ENCODE measurements around the gene ARIH2. TPM values are rescaled to one million over a fixed set of nuclear protein-coding genes. Genes with fewer than 3 reads are reported as not detected.

ARIH2 gene
- total RNA-seq, 4 donors from 2014 or later: 37.4 to 102 (median 79.9) TPM

DNA sequence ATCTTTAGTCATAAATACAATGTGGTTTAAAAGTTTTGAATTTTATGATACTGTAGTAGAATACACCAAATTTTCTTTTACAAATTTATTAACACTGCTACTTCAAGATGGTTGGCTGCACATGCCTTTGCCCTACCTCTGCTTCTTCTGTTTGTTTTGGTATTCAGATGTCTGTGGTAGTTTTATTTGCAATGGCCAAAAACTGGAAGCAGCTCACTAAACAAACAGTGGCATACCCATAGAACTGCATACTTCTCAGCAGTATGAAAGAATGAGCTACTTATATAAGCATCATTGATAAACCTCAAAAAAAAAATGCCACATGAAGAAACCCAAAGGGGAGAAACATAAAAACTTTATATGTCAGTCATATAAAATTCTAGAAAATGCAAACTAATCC, 19.5 kb downstream of the ARIH2 start:
- no peaks in the 10 kb centered on the region for H3K36me3 ChIP-seq
- intact Hi-C loops (cut with DNase I; ENCODE audit: low total_unique reads): no loop called here
- no peaks in the 10 kb centered on the region for H3K4me1 ChIP-seq
- no peaks in the 10 kb centered on the region for H3K27me3 ChIP-seq
- H3K4me3 ChIP-seq: no peak overlapping the region
- TF ChIP-seq, protein P1, sequence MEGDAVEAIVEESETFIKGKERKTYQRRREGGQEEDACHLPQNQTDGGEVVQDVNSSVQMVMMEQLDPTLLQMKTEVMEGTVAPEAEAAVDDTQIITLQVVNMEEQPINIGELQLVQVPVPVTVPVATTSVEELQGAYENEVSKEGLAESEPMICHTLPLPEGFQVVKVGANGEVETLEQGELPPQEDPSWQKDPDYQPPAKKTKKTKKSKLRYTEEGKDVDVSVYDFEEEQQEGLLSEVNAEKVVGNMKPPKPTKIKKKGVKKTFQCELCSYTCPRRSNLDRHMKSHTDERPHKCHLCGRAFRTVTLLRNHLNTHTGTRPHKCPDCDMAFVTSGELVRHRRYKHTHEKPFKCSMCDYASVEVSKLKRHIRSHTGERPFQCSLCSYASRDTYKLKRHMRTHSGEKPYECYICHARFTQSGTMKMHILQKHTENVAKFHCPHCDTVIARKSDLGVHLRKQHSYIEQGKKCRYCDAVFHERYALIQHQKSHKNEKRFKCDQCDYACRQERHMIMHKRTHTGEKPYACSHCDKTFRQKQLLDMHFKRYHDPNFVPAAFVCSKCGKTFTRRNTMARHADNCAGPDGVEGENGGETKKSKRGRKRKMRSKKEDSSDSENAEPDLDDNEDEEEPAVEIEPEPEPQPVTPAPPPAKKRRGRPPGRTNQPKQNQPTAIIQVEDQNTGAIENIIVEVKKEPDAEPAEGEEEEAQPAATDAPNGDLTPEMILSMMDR (IDR thresholded peaks at IDR 0.05): no peak
- TF ChIP-seq POLR2A (IDR thresholded peaks at IDR 0.05): no peak
- H3K27ac ChIP-seq: no peak overlapping the region
- no peak for DNase-seq
- no peaks in the 10 kb centered on the region for H3K9me3 ChIP-seq

GRCh38 chr3:48938689-48939088, 20.0 kb downstream of the ARIH2 start:
- Histone ChIP-seq H3K9me3 (no peaks in the 10 kb centered on the region), H3K4me3 (no peak overlapping the region), H3K4me1 (no peaks in the 10 kb centered on the region), H3K36me3 (no peaks in the 10 kb centered on the region), H3K27me3 (no peaks in the 10 kb centered on the region), H3K27ac (no peak overlapping the region)
- intact Hi-C loops (cut with DNase I; ENCODE audit: low total_unique reads): no loop called here
- DNase-seq: no peak
- TF ChIP-seq, protein P1 (IDR thresholded peaks at IDR 0.05): no peak
- no peak for TF ChIP-seq POLR2A (IDR thresholded peaks at IDR 0.05)

DNA sequence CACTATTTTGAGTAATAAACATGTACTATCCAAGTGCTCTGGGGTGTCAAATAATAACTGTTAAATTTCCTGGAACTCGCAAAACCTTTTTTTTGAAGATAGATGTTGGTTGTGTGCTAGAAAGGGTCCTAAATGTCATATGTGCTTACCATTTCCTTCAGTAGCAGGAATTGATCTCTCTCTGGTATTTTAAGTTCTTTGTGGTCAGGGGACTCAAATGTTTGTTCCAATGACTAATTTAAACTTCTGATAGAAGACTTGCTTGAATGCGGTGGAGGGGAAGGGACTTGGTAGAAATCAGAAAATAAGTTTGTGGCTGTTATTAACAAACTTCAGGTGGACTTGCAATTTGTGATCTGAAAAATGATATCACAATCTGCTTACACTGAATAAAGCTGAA, 26.8 kb downstream of the ARIH2 start:
- no peaks in the 10 kb centered on the region for H3K27me3 ChIP-seq
- H3K27ac ChIP-seq: no peak overlapping the region
- no peaks in the 10 kb centered on the region for H3K9me3 ChIP-seq
- no peak for DNase-seq
- no peaks in the 10 kb centered on the region for H3K4me1 ChIP-seq
- intact Hi-C loops (cut with DNase I; ENCODE audit: low total_unique reads): no loop called here
- no peak overlapping the region for H3K4me3 ChIP-seq
- TF ChIP-seq, protein P1 (IDR thresholded peaks at IDR 0.05): no peak
- no peak for TF ChIP-seq POLR2A (IDR thresholded peaks at IDR 0.05)
- no peaks in the 10 kb centered on the region for H3K36me3 ChIP-seq

DNA sequence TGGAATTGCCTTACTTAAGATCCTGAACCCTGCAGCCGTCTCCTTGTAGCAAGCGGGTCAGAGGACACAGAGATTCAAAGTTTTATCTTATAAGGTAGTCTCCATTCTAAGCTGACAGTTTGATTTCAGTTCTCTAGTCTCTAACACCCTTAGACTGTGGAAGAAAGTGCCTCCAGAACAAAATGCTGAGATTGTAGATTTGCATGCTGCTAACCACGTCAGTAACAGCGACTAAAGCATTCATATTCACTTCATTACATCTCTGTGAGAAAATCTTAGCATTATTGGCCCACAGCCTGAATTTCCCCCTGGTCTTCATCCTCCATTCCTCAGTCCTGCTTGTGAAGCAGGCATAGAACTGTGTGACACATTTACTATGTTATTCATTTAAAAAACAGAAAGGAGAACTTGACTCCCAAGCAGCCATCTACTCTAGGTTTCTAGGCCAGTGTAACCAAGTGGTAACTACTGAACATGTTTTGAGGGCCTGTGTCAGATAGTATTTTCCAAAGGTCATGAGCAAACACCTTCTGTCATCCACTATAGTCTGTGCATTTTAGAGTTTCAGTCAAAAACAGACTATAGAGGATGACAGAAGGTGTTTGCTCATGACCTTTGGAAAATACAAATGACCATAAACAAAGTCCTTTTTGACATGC, 27.4 kb downstream of the ARIH2 start:
- no peak for DNase-seq
- Histone ChIP-seq H3K4me3 (no peak overlapping the region), H3K27me3 (no peaks in the 10 kb centered on the region), H3K9me3 (no peaks in the 10 kb centered on the region), H3K4me1 (no peaks in the 10 kb centered on the region), H3K36me3 (no peaks in the 10 kb centered on the region), H3K27ac (no peak overlapping the region)
- intact Hi-C loops (cut with DNase I; ENCODE audit: low total_unique reads): no loop called here
- TF ChIP-seq, protein P1 (IDR thresholded peaks at IDR 0.05): no peak
- TF ChIP-seq POLR2A (IDR thresholded peaks at IDR 0.05): no peak

DNA sequence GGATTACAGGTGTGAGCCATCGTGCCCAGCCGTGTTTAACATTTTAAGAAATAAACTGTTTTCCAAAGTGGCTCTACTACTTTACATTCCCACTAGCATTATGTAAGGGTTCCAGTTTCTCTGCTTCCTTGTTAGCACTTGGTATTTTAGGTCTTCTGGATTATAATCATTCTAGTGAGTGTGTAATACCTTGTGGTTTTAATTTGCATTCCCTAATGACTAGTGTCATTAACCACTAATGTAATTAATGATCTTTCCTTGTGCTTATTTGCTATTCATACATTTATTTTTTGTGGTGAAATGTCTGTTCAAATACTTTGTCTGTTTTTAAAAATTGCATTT, 30.7 kb downstream of the ARIH2 start:
- intact Hi-C loops (cut with DNase I; ENCODE audit: low total_unique reads): no loop called here
- H3K27me3 ChIP-seq: no peaks in the 10 kb centered on the region
- no peaks in the 10 kb centered on the region for H3K9me3 ChIP-seq
- DNase-seq: no peak
- H3K27ac ChIP-seq: no peak overlapping the region
- no peak overlapping the region for H3K4me3 ChIP-seq
- TF ChIP-seq POLR2A (IDR thresholded peaks at IDR 0.05): no peak
- TF ChIP-seq, protein P1 (IDR thresholded peaks at IDR 0.05): no peak
- H3K4me1 ChIP-seq: no peaks in the 10 kb centered on the region
- H3K36me3 ChIP-seq: no peaks in the 10 kb centered on the region

Data from uterus (tissue), 4 donors.